ENCODE measurements around the gene PLCB1. TPM values are rescaled to one million over a fixed set of nuclear protein-coding genes. Genes with fewer than 3 reads are reported as not detected.
"Not testable (repeated sequence)": the region's sequence is repeated elsewhere in the genome, so short reads cannot be mapped to it uniquely, and the experiment has no call there.

PLCB1 gene
- total RNA-seq, 1 experiment from 2014 or later = 6.0 TPM

DNA sequence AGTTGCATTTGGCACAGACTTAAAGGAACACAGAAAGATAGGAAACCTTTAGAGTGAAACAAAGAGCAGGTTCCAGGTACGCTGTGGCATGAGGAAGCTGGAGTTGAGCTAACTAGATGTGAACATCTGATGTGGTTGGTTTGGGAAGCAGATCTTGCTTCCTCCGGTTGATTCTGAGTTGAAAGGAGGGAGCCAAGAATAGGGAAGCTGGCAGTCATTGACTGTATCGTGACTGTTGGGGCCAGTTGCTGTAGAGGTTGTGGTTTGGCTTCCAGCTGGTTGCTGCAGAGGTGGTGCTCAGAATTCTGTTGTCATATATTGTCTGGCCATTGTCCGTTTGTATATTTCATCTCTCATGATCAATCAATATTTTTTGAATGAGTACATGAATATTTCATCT is 325.9 kb downstream of the PLCB1 start:
- no TSS peak for BruUV-seq (replicated peaks)
- TF ChIP-seq, protein P1, sequence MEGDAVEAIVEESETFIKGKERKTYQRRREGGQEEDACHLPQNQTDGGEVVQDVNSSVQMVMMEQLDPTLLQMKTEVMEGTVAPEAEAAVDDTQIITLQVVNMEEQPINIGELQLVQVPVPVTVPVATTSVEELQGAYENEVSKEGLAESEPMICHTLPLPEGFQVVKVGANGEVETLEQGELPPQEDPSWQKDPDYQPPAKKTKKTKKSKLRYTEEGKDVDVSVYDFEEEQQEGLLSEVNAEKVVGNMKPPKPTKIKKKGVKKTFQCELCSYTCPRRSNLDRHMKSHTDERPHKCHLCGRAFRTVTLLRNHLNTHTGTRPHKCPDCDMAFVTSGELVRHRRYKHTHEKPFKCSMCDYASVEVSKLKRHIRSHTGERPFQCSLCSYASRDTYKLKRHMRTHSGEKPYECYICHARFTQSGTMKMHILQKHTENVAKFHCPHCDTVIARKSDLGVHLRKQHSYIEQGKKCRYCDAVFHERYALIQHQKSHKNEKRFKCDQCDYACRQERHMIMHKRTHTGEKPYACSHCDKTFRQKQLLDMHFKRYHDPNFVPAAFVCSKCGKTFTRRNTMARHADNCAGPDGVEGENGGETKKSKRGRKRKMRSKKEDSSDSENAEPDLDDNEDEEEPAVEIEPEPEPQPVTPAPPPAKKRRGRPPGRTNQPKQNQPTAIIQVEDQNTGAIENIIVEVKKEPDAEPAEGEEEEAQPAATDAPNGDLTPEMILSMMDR (IDR thresholded peaks at IDR 0.05; ENCODE audit: unreplicated experiment) = no peak
- no peaks in the 10 kb centered on the region for H3K9me3 Mint-ChIP-seq (ENCODE audit: low read depth, unreplicated experiment)
- no peaks in the 10 kb centered on the region for H3K36me3 Mint-ChIP-seq (ENCODE audit: insufficient read depth, unreplicated experiment)
- H3K4me3 Mint-ChIP-seq (ENCODE audit: low read depth, unreplicated experiment) = no peak overlapping the region
- CTCF ChIA-PET = no interaction called here
- H3K4me1 Mint-ChIP-seq (ENCODE audit: low read depth, unreplicated experiment) = no peaks in the 10 kb centered on the region
- no peaks in the 10 kb centered on the region for H3K27me3 Mint-ChIP-seq (ENCODE audit: unreplicated experiment)
- H3K27ac Mint-ChIP-seq (ENCODE audit: unreplicated experiment) = no peak overlapping the region
- DNase-seq = no peak
- intact Hi-C loops (cut with micrococcal nuclease; ENCODE audit: unreplicated experiment) = no loop called here

DNA sequence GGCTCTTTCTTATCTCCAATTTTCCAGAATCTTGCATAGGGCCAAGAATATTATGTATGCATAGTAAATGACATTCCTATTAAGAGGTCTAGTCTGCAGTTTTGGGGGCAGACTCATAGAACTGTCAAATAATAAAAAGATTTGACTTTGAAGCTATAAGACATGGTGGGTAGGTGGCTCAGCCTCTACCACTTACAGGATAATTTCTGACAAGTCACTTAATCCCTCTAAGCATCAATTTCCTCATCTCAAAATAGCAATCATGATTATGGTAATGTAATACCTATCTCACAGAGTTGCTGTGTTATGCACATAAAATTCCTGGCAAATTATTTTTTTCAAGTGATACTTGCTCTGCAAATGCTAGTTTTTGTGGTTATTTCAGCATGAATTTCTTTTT is 329.1 kb downstream of the PLCB1 start:
- no peak overlapping the region for H3K4me3 Mint-ChIP-seq (ENCODE audit: low read depth, unreplicated experiment)
- H3K36me3 Mint-ChIP-seq (ENCODE audit: insufficient read depth, unreplicated experiment) = no peaks in the 10 kb centered on the region
- intact Hi-C loops (cut with micrococcal nuclease; ENCODE audit: unreplicated experiment) = no loop called here
- H3K9me3 Mint-ChIP-seq (ENCODE audit: low read depth, unreplicated experiment) = peaks cover 3% of the 10 kb centered on the region
- TF ChIP-seq, protein P1 (IDR thresholded peaks at IDR 0.05; ENCODE audit: unreplicated experiment) = no peak
- H3K27ac Mint-ChIP-seq (ENCODE audit: unreplicated experiment) = no peak overlapping the region
- no peak for DNase-seq
- BruUV-seq (replicated peaks) = no TSS peak
- peaks cover 10% of the 10 kb centered on the region for H3K4me1 Mint-ChIP-seq (ENCODE audit: low read depth, unreplicated experiment)
- CTCF ChIA-PET = no interaction called here
- no peaks in the 10 kb centered on the region for H3K27me3 Mint-ChIP-seq (ENCODE audit: unreplicated experiment)

DNA sequence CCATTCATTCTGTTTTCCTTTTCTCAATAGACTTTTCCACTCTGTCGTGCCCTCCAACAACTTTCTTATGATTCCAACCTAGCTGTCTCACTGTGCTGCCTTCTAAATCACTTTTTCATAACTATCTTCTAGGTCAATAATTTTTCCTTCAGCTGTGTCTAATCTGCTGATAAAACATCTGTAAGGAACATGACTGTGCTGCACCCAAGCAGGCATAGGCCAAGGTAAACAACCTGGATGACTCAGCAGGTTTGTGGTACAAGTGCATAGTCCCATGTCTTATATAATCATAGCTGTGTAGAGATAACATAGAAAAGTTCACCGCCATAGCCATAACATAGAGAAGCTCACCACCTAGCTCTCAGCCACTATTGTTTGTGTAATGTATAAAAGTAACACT is 332.3 kb downstream of the PLCB1 start:
- H3K27me3 Mint-ChIP-seq (ENCODE audit: unreplicated experiment) = no peaks in the 10 kb centered on the region
- no peak overlapping the region for H3K4me3 Mint-ChIP-seq (ENCODE audit: low read depth, unreplicated experiment)
- intact Hi-C loops (cut with micrococcal nuclease; ENCODE audit: unreplicated experiment) = no loop called here
- H3K27ac Mint-ChIP-seq (ENCODE audit: unreplicated experiment) = peak overlapping the region; percentile 71
- TF ChIP-seq, protein P1 (IDR thresholded peaks at IDR 0.05; ENCODE audit: unreplicated experiment) = no peak
- peaks cover 10% of the 10 kb centered on the region for H3K4me1 Mint-ChIP-seq (ENCODE audit: low read depth, unreplicated experiment)
- CTCF ChIA-PET = no interaction called here
- no TSS peak for BruUV-seq (replicated peaks)
- H3K36me3 Mint-ChIP-seq (ENCODE audit: insufficient read depth, unreplicated experiment) = no peaks in the 10 kb centered on the region
- H3K9me3 Mint-ChIP-seq (ENCODE audit: low read depth, unreplicated experiment) = peaks cover 3% of the 10 kb centered on the region
- peak; percentile 5 for DNase-seq

DNA sequence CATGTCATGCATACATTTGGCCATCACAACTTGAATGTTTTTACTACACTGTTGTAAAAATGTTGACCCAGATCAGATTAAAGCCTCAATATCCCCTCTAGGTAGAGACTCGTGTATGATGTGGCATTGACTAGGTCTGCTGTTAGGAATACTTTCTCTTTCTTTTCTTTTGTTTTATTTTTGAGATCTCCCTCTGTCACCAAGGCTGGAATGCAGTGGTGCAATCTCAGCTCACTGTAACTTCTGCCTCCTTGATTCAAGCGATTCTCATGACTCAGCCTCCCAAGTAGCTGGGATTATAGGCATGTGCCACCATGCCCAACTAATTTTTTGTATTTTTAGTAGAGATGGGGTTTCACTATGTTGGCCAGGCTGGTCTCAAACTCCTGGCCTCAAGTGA is 334.7 kb downstream of the PLCB1 start:
- H3K9me3 Mint-ChIP-seq (ENCODE audit: low read depth, unreplicated experiment); H3K4me1 Mint-ChIP-seq (ENCODE audit: low read depth, unreplicated experiment); CTCF ChIA-PET; H3K4me3 Mint-ChIP-seq (ENCODE audit: low read depth, unreplicated experiment); DNase-seq; H3K27ac Mint-ChIP-seq (ENCODE audit: unreplicated experiment); intact Hi-C loops (cut with micrococcal nuclease; ENCODE audit: unreplicated experiment); BruUV-seq (replicated peaks); H3K27me3 Mint-ChIP-seq (ENCODE audit: unreplicated experiment); H3K36me3 Mint-ChIP-seq (ENCODE audit: insufficient read depth, unreplicated experiment): not testable (repeated sequence)

DNA sequence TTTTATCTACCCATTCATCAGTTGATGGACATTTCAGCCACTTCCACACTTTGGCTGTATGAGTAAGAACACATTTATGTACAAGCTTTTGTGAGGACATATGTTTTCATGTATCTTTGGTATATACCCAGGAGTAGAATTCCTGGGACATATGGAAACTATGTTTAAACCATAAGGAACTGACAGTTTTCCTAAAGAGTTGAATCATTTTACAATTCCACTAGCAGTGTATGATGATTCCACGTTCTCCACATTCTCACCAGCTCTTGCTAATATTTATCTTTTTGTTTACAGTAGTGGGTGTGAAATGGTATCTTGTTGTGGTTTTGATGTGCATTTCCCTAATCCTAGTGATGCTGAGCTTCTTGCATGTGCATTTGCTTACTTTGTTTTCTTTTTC is 338.1 kb downstream of the PLCB1 start:
- no peak for DNase-seq
- BruUV-seq (replicated peaks) = no TSS peak
- intact Hi-C loops (cut with micrococcal nuclease; ENCODE audit: unreplicated experiment) = no loop called here
- no peak overlapping the region for H3K27ac Mint-ChIP-seq (ENCODE audit: unreplicated experiment)
- H3K36me3 Mint-ChIP-seq (ENCODE audit: insufficient read depth, unreplicated experiment) = no peaks in the 10 kb centered on the region
- H3K4me1 Mint-ChIP-seq (ENCODE audit: low read depth, unreplicated experiment) = no peaks in the 10 kb centered on the region
- H3K27me3 Mint-ChIP-seq (ENCODE audit: unreplicated experiment) = no peaks in the 10 kb centered on the region
- H3K9me3 Mint-ChIP-seq (ENCODE audit: low read depth, unreplicated experiment) = no peaks in the 10 kb centered on the region
- CTCF ChIA-PET = interaction anchor here (0.6 kb wide), 1 partner anchor 491 kb away, joined by 6 read pairs; no protein-coding TSS in a partner anchor
- TF ChIP-seq, protein P1 (IDR thresholded peaks at IDR 0.05; ENCODE audit: unreplicated experiment) = no peak
- H3K4me3 Mint-ChIP-seq (ENCODE audit: low read depth, unreplicated experiment) = no peak overlapping the region

Data from Calu3 (cell line).